Activated T-helper 1 cell treated with anti-CD3 and anti-CD28 coated beads, Interleukin-2, amount 50 U/mL, for 16 hours (primary cell): Measurements from ENCODE around the gene MED13L.
A peak's percentile ranks its signal among the peaks of the same experiment; 100 is the strongest.

ENCODE experiments used
- DNase-seq, 2 donors: peaks; one replicate each; pipeline ENCODE4 v3.0.0-alpha.2; 2020; ENCODE audit warnings: low read depth in 1 of 2, low spot score in 1 of 2

Gene MED13L

DNA sequence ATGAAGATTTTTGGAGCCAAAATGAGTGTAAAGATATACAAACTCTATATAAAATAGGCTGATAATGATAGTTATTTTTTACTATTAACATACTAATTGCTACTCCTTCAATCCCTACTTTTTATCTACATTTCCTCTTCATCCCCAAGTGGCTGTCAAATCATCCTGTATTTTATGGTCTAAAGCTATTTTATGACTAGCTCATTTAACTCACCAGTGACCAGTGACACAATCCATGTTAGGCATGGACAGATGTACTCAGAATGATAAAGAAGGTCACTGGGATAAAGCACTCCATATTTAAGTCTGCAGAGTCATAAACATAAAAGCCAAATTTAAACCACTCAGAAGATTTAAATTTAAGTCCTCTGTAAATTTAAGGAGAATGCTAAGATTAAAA is 183.0 kb downstream of the MED13L start:
- no peak for DNase-seq

GRCh38 chr12:116093915-116094314 is 183.6 kb downstream of the MED13L start:
- DNase-seq: no peak

GRCh38 chr12:116092776-116093175 is 184.7 kb downstream of the MED13L start:
- no peak for DNase-seq

DNA sequence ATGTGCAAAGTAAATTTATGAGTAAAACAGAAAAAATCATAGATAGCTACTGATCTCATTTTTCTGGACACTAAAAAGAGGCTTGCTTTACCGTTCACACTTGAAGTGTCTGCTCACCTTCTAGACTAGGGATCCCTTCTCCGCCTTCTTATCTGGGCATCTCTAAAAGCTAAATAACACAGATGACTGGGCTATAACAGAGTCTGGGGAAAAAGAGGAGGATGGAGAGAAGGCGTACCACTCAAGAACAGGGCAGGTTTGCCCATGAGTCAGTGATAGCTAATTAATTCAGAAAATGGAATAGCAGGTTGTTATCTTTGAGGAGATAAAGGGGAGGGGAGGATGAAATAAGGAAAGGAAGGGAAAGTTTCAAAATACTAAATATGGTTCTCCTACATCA is 185.3 kb downstream of the MED13L start:
- DNase-seq: no peak

DNA sequence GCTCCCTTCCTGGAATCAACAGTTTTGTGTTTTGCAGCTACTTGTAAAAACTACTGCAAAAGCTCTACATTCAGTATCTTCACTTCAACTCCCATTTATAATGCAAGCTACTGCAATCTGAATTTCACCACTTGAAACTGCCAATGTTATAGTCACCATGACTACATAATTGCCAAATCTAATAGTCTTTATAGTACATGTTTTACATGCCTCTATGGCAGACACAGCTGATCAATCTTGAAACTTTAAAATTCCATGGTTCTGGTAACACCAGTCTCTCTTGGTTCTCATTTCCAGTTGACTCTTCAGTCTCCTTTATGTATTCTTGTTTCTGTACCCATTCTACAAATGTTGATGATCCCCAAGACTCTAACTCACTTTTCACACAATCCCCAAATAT is 185.9 kb downstream of the MED13L start:
- no peak for DNase-seq

GRCh38 chr12:116090516-116090915 is 187.0 kb downstream of the MED13L start:
- DNase-seq: no peak

DNA sequence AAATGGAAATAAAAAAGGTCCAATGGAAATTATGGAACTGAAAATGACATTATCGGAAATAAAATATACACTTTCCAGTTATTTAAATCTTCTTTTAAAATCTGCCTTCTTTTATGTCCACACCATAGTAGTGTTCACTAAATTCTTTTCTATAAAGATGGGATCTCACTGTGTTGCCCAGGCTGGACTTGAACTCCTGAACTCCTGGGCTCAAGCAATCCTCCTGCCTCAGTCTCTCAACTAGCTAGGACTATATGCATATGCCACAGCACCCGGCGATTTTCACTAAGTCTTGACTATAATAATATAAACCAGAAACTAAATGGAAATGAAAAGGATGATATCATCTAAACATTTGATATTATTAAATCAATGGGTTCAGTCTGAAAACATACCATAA is 188.4 kb downstream of the MED13L start:
- no peak for DNase-seq

DNA sequence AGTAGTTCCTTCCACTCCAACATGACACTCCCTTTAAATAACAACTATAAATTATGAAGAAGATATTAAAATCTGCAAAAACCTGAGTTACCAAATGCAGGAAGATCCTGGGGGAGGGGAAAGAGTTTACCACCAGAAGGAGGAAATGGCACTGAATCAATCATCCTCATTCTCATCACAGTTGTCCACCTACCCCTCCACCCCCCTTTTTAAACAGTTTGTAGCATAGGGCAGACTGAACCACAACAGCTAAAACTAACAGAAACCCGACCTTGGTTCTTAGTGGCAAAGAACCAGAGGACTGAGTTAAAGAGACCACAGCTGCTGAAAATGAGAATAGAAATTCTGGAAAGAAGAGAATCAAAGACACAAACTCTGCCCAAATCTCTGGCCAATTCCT is 189.5 kb downstream of the MED13L start:
- no peak for DNase-seq

DNA sequence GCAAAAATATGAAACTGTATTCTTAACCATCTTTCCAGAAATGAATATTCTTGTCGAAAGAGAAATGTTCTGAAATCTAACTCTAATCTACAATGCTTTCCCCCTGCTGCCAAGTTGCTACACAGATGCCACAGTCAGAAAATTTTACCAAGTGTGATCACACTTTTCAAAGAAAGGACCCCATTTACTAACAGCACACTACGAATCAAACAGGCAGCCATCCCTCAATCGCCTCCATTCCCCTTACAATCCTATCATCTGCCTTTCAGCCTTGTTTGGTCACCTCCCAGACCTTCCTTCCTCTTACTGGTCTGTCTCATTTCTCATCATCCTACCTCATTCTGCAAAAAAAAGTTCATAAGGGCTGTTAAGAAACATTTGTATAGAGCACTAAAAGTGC is 190.1 kb downstream of the MED13L start:
- DNase-seq: no peak

DNA sequence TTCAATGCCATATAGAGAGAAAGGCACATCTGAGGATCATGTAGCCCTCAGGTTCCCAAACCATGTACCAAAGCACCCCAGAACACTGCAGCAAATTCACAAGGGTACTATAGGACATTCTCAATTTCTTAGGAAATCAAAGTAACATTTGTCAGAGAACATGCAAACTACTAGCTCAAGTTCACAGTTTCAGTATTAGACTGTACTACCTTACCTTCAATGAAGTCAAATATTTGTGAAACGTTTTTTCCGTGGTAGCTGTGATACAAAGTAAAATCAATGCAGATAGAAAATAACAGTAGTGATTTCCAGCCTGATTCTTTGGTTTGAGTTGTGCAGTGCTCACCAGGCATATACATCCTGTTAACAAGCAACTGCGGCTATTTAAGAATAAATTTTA is 197.1 kb downstream of the MED13L start:
- no peak for DNase-seq

- DNase-seq: no peak
Measured at GRCh38 chr12:116078396-116078795, 199.1 kb downstream of the MED13L start.

- DNase-seq: no peak
Measured at GRCh38 chr12:116077431-116077830, 200.1 kb downstream of the MED13L start.

DNA sequence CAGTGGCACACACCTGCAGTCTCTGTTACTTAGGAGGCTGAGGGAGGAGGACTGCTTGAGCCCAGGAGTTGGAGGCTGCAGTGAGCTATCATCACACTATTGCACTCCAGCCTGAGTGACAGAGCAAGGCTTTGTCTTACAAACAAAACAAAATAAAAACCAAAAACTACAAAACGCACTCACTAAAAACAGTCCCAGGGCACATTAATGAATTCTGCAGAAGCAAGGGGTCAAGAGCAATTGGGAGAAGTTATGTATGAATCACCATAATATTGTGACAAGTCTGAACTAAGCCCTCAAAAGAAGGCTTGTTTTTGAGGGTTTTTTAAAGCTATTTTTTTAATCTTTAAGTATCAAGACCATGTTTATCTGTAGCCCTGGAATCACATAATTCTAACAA is 201.1 kb downstream of the MED13L start:
- DNase-seq: no peak

DNA sequence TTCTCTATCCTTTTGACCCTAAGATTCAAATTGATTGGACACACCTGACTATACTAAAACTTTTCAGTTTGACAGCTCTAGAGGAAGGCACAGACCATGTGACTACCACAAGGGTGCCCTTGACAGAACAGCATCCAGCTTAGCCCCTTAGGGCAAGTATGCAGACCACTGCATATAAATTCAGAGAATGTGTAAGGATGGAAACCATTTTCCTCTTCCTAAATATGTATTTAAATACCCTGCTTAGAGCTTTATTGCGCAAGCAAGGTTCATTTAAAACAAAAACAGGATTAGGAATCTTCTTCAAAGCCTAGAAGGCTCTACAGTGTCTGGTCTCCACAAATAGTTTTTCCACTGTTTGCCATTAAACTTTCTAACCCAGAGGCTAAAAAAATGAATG is 202.8 kb downstream of the MED13L start:
- no peak for DNase-seq

DNA sequence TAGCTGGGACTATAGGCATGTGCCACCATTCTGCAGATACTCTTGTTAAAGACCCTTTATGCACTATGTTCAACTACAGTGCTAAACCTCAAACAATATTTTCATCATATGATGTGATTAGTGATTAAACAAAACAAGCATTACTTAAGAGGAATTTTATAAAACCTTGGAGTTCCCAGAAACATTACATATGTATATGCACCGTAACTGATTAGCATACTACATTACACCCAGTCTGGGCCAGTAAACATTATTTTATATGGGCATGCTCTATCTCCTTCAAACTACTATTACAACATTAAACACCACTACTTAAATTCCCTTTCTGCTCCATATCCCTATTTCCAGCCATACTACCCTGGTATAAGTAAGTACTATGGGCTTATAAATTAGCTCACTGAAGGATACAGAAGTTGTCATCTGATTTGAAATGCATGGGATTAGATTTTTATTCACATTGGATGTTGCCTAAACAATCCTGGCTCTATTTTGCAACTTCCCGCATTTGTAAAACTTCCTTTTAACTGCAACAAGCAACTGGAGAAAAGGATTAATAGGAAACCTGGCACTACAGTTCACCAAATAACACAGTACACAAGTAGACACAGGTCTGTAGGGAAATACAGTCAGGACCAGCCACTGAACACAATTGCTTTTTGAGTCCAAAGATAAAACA is 205.8 kb downstream of the MED13L start:
- DNase-seq: no peak

- DNase-seq: no peak
Measured at GRCh38 chr12:116070444-116070843, 207.0 kb downstream of the MED13L start.

- DNase-seq: no peak
Measured at GRCh38 chr12:116069943-116070342, 207.6 kb downstream of the MED13L start.

DNA sequence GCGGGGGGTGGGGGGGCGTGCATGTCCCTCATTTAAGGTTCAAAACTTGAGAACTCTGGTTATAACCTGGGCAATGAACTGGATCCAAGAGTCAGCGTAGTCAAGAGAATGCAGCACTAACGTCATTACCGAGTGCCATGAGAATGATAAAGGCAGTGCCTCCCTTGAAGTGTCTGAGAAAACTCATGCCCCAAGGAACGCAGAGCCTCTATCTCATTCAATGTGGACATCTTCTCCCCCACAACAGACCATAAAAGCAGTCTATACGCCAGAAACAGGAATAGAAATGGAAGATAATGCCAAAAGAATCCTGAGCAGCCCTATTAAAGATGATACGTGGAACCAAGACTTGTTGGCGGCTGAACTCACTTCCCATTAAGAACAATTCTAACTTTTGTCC is 208.6 kb downstream of the MED13L start:
- DNase-seq: no peak

DNA sequence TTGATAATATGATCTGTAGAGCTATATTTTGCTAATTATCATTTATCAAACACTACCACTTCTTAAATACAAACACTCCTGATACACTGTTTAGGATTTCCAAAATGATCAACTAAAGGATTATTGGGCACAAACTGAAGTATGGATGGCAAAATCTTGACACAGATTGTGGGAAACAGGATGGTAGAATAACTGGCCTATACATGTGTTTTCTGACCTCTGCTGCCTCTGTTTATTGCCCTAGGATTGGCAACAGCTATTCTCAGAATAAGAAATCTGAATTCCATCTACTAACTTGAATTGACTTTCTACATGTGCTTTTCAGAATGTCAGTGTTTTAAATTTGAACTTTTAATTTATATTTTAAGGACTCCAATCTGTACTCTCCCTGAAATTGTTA is 209.1 kb downstream of the MED13L start:
- DNase-seq: no peak

DNA sequence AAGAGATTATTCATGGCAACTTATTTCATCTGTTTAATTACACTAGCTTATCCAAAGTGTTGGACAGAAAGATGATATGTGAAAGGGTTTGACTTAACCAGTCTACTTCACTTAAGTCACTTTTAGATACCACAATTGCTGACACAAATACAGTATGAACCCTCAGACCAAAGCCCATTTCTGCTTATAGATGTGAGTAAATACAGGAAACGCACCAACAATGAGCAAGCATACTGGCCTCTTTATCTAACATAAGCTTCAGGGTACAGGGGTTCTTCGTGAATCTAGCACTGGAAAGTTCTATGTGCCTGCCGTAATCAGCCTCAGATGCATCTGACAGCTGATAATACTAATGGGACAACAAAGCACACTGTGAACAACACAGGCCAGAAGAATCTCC is 209.6 kb downstream of the MED13L start:
- no peak for DNase-seq

DNA sequence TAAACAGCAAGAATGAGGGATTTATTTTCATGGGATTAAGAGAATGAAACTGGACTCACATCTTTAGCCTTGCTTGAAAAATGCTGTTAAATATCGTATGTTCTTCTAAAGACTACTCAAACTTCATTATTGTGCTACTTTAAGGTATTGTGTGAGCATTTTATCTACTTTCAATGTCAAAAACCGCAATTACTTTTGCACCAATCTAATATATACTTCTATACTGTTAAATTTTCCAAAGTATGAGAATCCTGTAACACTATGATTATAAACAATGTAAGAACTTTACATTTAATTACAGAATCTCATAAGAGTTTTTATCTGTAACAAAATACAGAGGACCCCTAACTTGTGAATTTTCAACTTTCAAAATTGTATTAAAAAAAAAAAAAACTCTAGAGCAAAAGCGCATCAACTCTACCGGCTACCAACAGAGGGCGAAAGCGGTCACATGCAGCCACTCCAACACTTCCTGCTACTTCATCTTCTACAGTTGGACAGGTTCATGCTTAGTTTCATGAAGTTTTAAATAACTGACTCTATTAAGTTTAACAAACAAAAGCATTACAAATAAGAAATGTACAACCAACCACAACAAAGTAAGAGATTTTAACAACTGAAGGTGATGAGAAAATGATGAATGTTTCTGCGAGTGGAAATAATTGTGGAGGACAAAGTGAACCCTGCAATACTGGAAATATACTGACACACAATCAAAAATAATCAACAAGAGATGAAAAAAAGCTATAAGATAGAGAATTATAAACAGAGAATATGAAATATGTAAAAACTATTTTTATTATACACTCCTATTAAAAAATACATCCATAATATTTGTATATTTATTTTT is 210.9 kb downstream of the MED13L start:
- DNase-seq: peak; percentile 7 to 8

GRCh38 chr12:116065606-116066005 is 211.9 kb downstream of the MED13L start:
- DNase-seq: no peak

DNA sequence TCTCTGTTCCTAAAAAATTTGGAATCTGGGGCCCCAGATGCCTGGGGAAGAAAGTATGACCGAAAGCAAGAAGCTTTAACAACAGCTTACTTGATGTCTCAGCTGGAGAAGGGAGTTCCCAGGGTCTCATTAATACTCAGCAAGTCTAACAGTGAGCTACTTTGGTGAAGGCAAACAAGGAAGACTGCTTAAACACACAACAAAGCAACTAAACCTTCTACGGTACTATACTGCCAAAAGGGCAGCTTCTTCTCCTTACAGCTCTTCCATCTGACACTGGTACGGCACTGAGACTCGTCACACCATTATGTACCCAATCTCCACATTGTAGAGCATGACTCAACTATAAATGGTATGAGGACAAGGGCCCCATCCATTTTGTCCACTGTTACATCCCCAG is 213.0 kb downstream of the MED13L start:
- DNase-seq: no peak
